Activated naive CD4-positive, alpha-beta T cell treated with anti-CD3 and anti-CD28 coated beads for 36 hours (primary cell): ENCODE results near the gene ZNF394. TPM values are rescaled to one million over a fixed set of nuclear protein-coding genes. Genes with fewer than 3 reads are reported as not detected.
A peak's percentile ranks its signal among the peaks of the same experiment; 100 is the strongest.

ENCODE experiments used
- CTCF ChIA-PET: fragments of 350-600 bp; sonication (Branson Sonifier 250); formaldehyde crosslinking; loops from one replicate; lab custom pipeline; 2021; ENCODE audit warnings: antibody characterized with exemption; lab: Charles Lee
- DNase-seq: peaks from one replicate; pipeline ENCODE4 v3.0.0-alpha.2; 2020
- H3K27ac Mint-ChIP-seq: one replicate; pipeline ENCODE4 v1.8.0; 2021; ENCODE audit warnings: mild to moderate bottlenecking, mixed read lengths
- H3K27me3 Mint-ChIP-seq: one replicate; pipeline ENCODE4 v1.8.0; 2021; ENCODE audit warnings: low read depth, mixed read lengths
- H3K36me3 Mint-ChIP-seq: one replicate; pipeline ENCODE4 v1.8.0; 2021; ENCODE audit warnings: low read depth, mixed read lengths
- H3K4me1 Mint-ChIP-seq: one replicate; pipeline ENCODE4 v1.8.0; 2021; ENCODE audit warnings: low read depth, mixed read lengths
- H3K4me3 Mint-ChIP-seq: one replicate; pipeline ENCODE4 v1.8.0; 2021; ENCODE audit warnings: mild to moderate bottlenecking, moderate library complexity, mixed read lengths
- H3K9me3 Mint-ChIP-seq: one replicate; pipeline ENCODE4 v1.8.0; 2021; ENCODE audit warnings: mixed read lengths
- intact Hi-C: fragments of 100-400 bp; cut with micrococcal nuclease; formaldehyde crosslinking; loops from one replicate; pipeline ENCODE4 v1.15.1; 2023
- total RNA-seq, 2 experiments: library from RNA; stranded (reverse); gene quantifications; one replicate each; pipeline ENCODE4 v1.2.3, GENCODE V29; 2021

Gene ZNF394
- total RNA-seq, 2 experiments from 2014 or later, result 26.5 to 26.6 TPM

GRCh38 chr7:99489235-99489634 lies 10.8 kb downstream of the ZNF394 start:
- H3K4me1 Mint-ChIP-seq, result no peaks in the 10 kb centered on the region
- H3K27ac Mint-ChIP-seq, result no peak overlapping the region
- no peak for DNase-seq
- CTCF ChIA-PET, result interaction anchor here (0.6 kb wide), 2 partner anchors 178 to 491 kb away, joined by 3 to 4 read pairs; no protein-coding TSS in a partner anchor
- no peaks in the 10 kb centered on the region for H3K27me3 Mint-ChIP-seq
- intact Hi-C loops, result no loop called here
- no peak overlapping the region for H3K4me3 Mint-ChIP-seq
- peaks cover 16% of the 10 kb centered on the region for H3K9me3 Mint-ChIP-seq
- H3K36me3 Mint-ChIP-seq, result peaks cover 49% of the 10 kb centered on the region

- no peak overlapping the region for H3K4me3 Mint-ChIP-seq
- intact Hi-C loops, result no loop called here
- DNase-seq, result no peak
- CTCF ChIA-PET, result no interaction called here
- no peaks in the 10 kb centered on the region for H3K9me3 Mint-ChIP-seq
- H3K36me3 Mint-ChIP-seq, result peaks cover 18% of the 10 kb centered on the region
- no peaks in the 10 kb centered on the region for H3K4me1 Mint-ChIP-seq
- no peak overlapping the region for H3K27ac Mint-ChIP-seq
- H3K27me3 Mint-ChIP-seq, result no peaks in the 10 kb centered on the region
Measured at GRCh38 chr7:99485094-99485493, 15.0 kb downstream of the ZNF394 start.

- Mint-ChIP-seq H3K9me3 (no peaks in the 10 kb centered on the region), H3K36me3 (peaks cover 18% of the 10 kb centered on the region), H3K27me3 (no peaks in the 10 kb centered on the region), H3K4me1 (peaks cover 33% of the 10 kb centered on the region), H3K4me3 (no peak overlapping the region), H3K27ac (no peak overlapping the region)
- intact Hi-C loops, result no loop called here
- no peak for DNase-seq
- CTCF ChIA-PET, result interaction anchor here (0.6 to 1.0 kb wide), 2 partner anchors 48 to 499 kb away, joined by 3 to 4 read pairs; no protein-coding TSS in a partner anchor
Measured at GRCh38 chr7:99478464-99479440, 21.3 kb downstream of the ZNF394 start.

GRCh38 chr7:99476107-99476506 lies 24.0 kb downstream of the ZNF394 start:
- Mint-ChIP-seq H3K9me3 (no peaks in the 10 kb centered on the region), H3K36me3 (peaks cover 22% of the 10 kb centered on the region), H3K4me3 (no peak overlapping the region), H3K27ac (no peak overlapping the region), H3K27me3 (no peaks in the 10 kb centered on the region), H3K4me1 (peaks cover 41% of the 10 kb centered on the region)
- intact Hi-C loops, result no loop called here
- no peak for DNase-seq
- CTCF ChIA-PET, result interaction anchor here (0.5 to 0.6 kb wide), 2 partner anchors 52 to 202 kb away, joined by 3 to 5 read pairs; no protein-coding TSS in a partner anchor

- CTCF ChIA-PET, result interaction anchor here (1.2 kb wide), 1 partner anchor 15 kb away, joined by 3 read pairs; no protein-coding TSS in a partner anchor
- intact Hi-C loops, result loop anchor here (2.0 to 5.0 kb wide), 5 partner anchors 34 to 444 kb away; partner anchors contain the start of genes CPSF4, PTCD1, TRIM4 and ZNF655
- peak; percentile 42 for DNase-seq
- H3K4me1 Mint-ChIP-seq, result peaks cover 37% of the 10 kb centered on the region
- H3K4me3 Mint-ChIP-seq, result peak overlapping the region; percentile 95
- H3K36me3 Mint-ChIP-seq, result peaks cover 15% of the 10 kb centered on the region
- H3K27ac Mint-ChIP-seq, result peak overlapping the region; percentile 83
- no peaks in the 10 kb centered on the region for H3K9me3 Mint-ChIP-seq
- no peaks in the 10 kb centered on the region for H3K27me3 Mint-ChIP-seq
Measured at GRCh38 chr7:99473315-99473596, 26.8 kb downstream of the ZNF394 start.

DNA sequence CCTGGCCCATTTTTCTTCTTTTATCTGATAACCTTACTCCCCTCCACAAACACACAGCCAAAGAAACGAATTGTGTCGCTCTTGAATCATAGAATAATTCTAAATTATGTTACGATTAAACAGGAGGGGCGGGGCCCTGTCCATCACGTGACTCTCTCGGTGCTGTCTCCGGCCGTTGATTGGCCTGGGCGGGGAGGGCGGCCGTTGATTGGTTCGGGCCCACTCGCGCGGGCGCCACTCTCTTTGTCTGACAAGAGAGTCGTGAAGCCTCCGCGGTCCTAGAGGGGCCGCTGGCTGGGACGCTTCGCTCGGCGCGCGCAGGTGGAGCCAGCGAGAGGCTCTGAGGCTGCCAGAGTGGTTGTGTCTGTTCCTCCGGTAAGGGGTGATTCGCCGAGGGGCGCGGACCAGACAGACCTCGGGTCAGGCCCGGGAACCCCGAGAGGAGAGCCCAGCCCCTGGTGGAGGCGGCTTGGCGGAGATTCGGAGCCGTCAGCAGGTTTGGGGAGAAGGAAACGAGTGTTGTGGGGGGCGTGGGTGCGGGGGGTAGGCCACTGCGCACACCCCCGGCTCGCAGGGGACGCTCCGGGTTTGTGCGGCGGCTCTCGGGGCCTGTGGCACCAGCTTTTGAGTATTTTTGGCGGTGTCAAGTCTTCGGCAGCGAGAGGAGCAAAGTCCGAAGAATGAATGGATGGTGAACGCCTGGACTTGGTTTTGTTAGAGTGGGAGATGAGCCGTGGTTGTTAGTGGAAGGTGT lies 27.3 kb downstream of the ZNF394 start, which contains the start of gene ZNF789:
TSS of gene ZNF789 (plus strand) at position 330 of the 754 bp plus-strand sequence. CDS start 3,567 bp downstream, outside the sequence.
- intact Hi-C loops, result loop anchor here (1.0 to 5.0 kb wide), 9 partner anchors 27 to 445 kb away; partner anchors contain the start of genes BUD31, CPSF4, PDAP1 and PTCD1
- CTCF ChIA-PET, result interaction anchor here (1.2 kb wide), 1 partner anchor 15 kb away, joined by 3 read pairs; no protein-coding TSS in a partner anchor
- no peaks in the 10 kb centered on the region for H3K27me3 Mint-ChIP-seq

DNA sequence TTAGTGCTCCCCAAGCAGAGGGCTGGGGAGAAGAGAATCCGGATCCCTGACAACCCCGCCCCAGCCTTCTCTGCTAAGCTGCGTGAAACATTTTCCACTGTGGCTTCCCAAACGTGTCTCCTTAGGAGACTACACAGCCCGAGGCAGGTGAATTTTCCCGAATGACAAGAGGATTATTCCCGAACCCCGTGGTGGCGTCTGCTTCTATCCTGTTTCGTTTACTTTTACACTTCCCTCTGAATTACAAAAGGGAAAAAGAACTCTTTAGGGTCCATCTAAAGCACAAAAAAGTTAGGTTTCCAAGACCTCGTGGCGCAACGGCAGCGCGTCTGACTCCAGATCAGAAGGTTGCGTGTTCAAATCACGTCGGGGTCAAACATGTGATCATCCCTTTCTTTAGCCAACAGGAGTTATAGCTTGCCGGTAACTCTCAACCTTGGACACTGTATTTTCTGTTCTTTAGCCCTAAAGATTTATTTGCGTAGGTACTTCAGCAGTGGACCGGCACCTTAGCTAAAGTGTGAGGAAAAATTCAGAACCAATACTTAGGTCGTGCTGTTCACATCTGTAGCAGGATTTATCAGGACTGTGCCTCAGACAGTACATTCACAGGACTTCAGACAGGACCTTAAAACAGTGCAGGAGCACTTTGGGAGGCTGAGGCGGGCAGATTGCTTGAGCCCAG lies 30.6 kb downstream of the ZNF394 start:
- Mint-ChIP-seq H3K27me3 (no peaks in the 10 kb centered on the region), H3K4me1 (peaks cover 29% of the 10 kb centered on the region), H3K9me3 (no peaks in the 10 kb centered on the region), H3K4me3 (no peak overlapping the region), H3K36me3 (peaks cover 11% of the 10 kb centered on the region), H3K27ac (no peak overlapping the region)
- intact Hi-C loops, result loop anchor here (5.0 kb wide), 1 partner anchor 448 kb away; the partner anchor contains the start of gene TRIM4
- no peak for DNase-seq
- CTCF ChIA-PET, result interaction anchor here (0.7 kb wide), 1 partner anchor 739 kb away, joined by 4 read pairs; no protein-coding TSS in a partner anchor

More for the DNA sequence above, 27.3 kb downstream of the ZNF394 start, which contains the start of gene ZNF789:
- H3K4me3 Mint-ChIP-seq, result peak within 1 kb of the TSS; percentile 95
- peaks cover 12% of the 10 kb centered on the region for H3K36me3 Mint-ChIP-seq
- H3K27ac Mint-ChIP-seq, result peak within 1 kb of the TSS; percentile 83
- H3K4me1 Mint-ChIP-seq, result peaks cover 32% of the 10 kb centered on the region
- H3K9me3 Mint-ChIP-seq, result no peaks in the 10 kb centered on the region
- peak; percentile 99 for DNase-seq

- Mint-ChIP-seq H3K4me3 (no peak overlapping the region), H3K36me3 (peaks cover 17% of the 10 kb centered on the region), H3K9me3 (no peaks in the 10 kb centered on the region), H3K27me3 (no peaks in the 10 kb centered on the region), H3K27ac (no peak overlapping the region), H3K4me1 (peaks cover 30% of the 10 kb centered on the region)
- CTCF ChIA-PET, result no interaction called here
- intact Hi-C loops, result no loop called here
- DNase-seq, result no peak
Measured at GRCh38 chr7:99468336-99468918, 31.7 kb downstream of the ZNF394 start.

DNA sequence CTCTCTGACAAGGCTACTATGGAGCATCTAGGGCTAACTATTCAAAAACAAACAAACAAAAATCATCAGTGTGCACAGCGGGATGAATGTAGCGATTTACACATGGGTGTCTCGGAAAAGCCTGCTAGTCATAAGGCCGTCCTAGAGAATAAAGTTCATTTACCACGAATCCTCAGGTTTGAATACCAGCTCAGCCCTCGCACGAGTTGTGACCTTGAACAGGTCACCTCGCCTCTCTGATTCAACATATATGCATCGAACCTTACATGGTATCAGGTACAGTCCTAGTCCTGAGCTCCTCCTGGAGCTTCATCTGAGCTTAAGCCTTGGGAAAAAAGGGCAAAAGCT lies 34.7 kb downstream of the ZNF394 start:
- peaks cover 24% of the 10 kb centered on the region for H3K36me3 Mint-ChIP-seq
- intact Hi-C loops, result no loop called here

GRCh38 chr7:99461221-99461620 lies 38.9 kb downstream of the ZNF394 start:
- H3K27ac Mint-ChIP-seq, result no peak overlapping the region
- CTCF ChIA-PET, result no interaction called here
- intact Hi-C loops, result no loop called here
- no peaks in the 10 kb centered on the region for H3K9me3 Mint-ChIP-seq
- peaks cover 41% of the 10 kb centered on the region for H3K4me1 Mint-ChIP-seq
- no peak overlapping the region for H3K4me3 Mint-ChIP-seq
- H3K27me3 Mint-ChIP-seq, result no peaks in the 10 kb centered on the region
- DNase-seq, result no peak
- peaks cover 44% of the 10 kb centered on the region for H3K36me3 Mint-ChIP-seq

More for the DNA sequence above, 34.7 kb downstream of the ZNF394 start:
- no peaks in the 10 kb centered on the region for H3K9me3 Mint-ChIP-seq
- peaks cover 32% of the 10 kb centered on the region for H3K4me1 Mint-ChIP-seq
- CTCF ChIA-PET, result interaction anchor here (0.6 to 1.2 kb wide), 2 partner anchors 116 to 166 kb away, joined by 3 to 4 read pairs; no protein-coding TSS in a partner anchor
- peak; percentile 16 for DNase-seq
- H3K27me3 Mint-ChIP-seq, result no peaks in the 10 kb centered on the region
- H3K4me3 Mint-ChIP-seq, result peak overlapping the region; percentile 90
- peak overlapping the region; percentile 92 for H3K27ac Mint-ChIP-seq

GRCh38 chr7:99460651-99461050 lies 39.4 kb downstream of the ZNF394 start:
- H3K4me1 Mint-ChIP-seq, result peaks cover 38% of the 10 kb centered on the region
- no peak overlapping the region for H3K27ac Mint-ChIP-seq
- H3K36me3 Mint-ChIP-seq, result peaks cover 43% of the 10 kb centered on the region
- no peak overlapping the region for H3K4me3 Mint-ChIP-seq
- intact Hi-C loops, result no loop called here
- no peaks in the 10 kb centered on the region for H3K27me3 Mint-ChIP-seq
- H3K9me3 Mint-ChIP-seq, result no peaks in the 10 kb centered on the region
- CTCF ChIA-PET, result no interaction called here
- DNase-seq, result no peak
